ENCODE data around the gene EIF4E1B.

GRCh38 chr5:176658007-176658599, 27.6 kb downstream of the EIF4E1B start:
- TF ChIP-seq CTCF (IDR thresholded peaks at IDR 0.05) (peak in 3 of 4 experiments; percentile 34 to 74 (median 61)), POLR2A (IDR thresholded peaks at IDR 0.05) (no peak), POLR2AphosphoS5 (IDR thresholded peaks at IDR 0.05) (no peak)
